Glutamatergic neuron (in vitro differentiated cells): Measurements from ENCODE around the gene EBP. TPM values are rescaled to one million over a fixed set of nuclear protein-coding genes. Genes with fewer than 3 reads are reported as not detected.

ENCODE experiments used
- DNase-seq: peaks from one replicate; pipeline ENCODE4 v3.0.0; 2022
- H3K27ac Mint-ChIP-seq: one replicate; pipeline ENCODE4 v1.8.0; 2020; ENCODE audit warnings: mild to moderate bottlenecking, mixed read lengths, inconsistent platforms; ENCODE audit not compliant: unreplicated experiment
- H3K27me3 Mint-ChIP-seq: one replicate; pipeline ENCODE4 v1.8.0; 2020; ENCODE audit warnings: mild to moderate bottlenecking, moderate library complexity, mixed read lengths, inconsistent platforms; ENCODE audit not compliant: unreplicated experiment
- H3K36me3 Mint-ChIP-seq: one replicate; pipeline ENCODE4 v1.8.0; 2020; ENCODE audit warnings: mild to moderate bottlenecking, mixed read lengths, inconsistent platforms; ENCODE audit not compliant: unreplicated experiment
- H3K4me1 Mint-ChIP-seq: one replicate; pipeline ENCODE4 v1.8.0; 2020; ENCODE audit warnings: mild to moderate bottlenecking, low read depth, mixed read lengths, inconsistent platforms; ENCODE audit not compliant: unreplicated experiment
- H3K4me3 Mint-ChIP-seq: one replicate; pipeline ENCODE4 v1.8.0; 2020; ENCODE audit warnings: mild to moderate bottlenecking, mixed read lengths, inconsistent platforms; ENCODE audit not compliant: unreplicated experiment
- H3K9me3 Mint-ChIP-seq: one replicate; pipeline ENCODE4 v1.8.0; 2020; ENCODE audit warnings: mild to moderate bottlenecking, moderate library complexity, mixed read lengths, inconsistent platforms; ENCODE audit not compliant: unreplicated experiment
- total RNA-seq: library from RNA; stranded (reverse); fragmentation: NEBNext Ultra II Directional; extraction: Animal tissue kit (Norgen Biotek cat#: 25700); gene quantifications from one replicate; pipeline ENCODE4 v1.2.1, GENCODE V29; 2021; ENCODE audit not compliant: unreplicated experiment
- TF ChIP-seq, protein P1 (sequence below): fragments of 200-600 bp; sonication (generic); IDR thresholded peaks from one replicate; pipeline ENCODE4 v1.5.0; 2021; ENCODE audit not compliant: partially characterized antibody, unreplicated experiment

Gene EBP
- total RNA-seq, 1 donor from 2014 or later: 132 TPM

DNA sequence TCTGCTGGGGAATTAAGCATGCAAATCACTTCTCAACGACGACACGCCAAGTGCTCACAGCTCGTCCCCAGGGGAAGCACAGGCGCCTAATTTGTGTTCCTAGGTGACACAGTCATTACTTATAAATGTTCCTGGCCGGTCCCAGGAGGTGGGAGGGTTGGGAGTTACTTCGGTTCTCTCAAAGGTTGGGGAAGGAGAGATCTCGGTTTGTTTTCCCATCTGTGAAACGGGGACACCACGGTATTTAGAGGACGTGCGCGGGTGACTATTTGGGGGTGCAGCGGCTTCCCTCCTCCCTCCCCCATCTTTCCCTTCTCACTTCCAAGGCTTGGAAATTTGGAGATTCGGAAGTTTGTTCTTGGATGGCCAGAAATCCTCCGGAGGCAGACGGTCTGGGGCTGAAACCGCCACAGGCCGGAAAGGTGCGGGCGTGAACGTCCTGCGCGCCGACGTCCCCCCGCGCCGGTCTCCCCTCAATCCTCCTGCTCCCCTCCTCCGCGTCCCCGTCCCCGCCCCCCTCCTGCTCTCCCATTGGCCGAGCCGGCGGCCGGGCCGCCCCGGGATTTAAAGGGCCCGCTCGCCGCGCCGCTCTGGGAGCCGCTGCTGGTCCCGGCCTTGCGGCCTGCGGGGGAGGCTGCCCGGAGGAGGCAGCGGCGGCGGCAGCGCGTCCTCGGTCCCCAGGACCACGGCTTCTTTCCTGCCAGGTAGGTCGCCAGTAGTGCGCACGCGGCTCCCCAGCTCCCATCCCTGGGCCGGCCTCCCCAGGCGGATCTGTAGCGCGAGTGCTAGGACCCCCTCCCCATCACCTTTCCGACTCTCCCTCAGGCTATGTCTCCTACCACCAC, 13.0 kb upstream of the EBP start, which contains the start of gene PORCN:
TSS of gene PORCN (plus strand) at position 593 of the 845 bp plus-strand sequence. CDS start 829 bp downstream, outside the sequence.
- Mint-ChIP-seq H3K9me3 (peaks cover 3% of the 10 kb centered on the region), H3K36me3 (no peaks in the 10 kb centered on the region), H3K4me1 (no peaks in the 10 kb centered on the region), H3K27me3 (peaks cover 5% of the 10 kb centered on the region), H3K4me3 (peak within 1 kb of the TSS; percentile 91), H3K27ac (peak within 1 kb of the TSS; percentile 59)
- DNase-seq: peak; percentile 81
- TF ChIP-seq, protein P1, sequence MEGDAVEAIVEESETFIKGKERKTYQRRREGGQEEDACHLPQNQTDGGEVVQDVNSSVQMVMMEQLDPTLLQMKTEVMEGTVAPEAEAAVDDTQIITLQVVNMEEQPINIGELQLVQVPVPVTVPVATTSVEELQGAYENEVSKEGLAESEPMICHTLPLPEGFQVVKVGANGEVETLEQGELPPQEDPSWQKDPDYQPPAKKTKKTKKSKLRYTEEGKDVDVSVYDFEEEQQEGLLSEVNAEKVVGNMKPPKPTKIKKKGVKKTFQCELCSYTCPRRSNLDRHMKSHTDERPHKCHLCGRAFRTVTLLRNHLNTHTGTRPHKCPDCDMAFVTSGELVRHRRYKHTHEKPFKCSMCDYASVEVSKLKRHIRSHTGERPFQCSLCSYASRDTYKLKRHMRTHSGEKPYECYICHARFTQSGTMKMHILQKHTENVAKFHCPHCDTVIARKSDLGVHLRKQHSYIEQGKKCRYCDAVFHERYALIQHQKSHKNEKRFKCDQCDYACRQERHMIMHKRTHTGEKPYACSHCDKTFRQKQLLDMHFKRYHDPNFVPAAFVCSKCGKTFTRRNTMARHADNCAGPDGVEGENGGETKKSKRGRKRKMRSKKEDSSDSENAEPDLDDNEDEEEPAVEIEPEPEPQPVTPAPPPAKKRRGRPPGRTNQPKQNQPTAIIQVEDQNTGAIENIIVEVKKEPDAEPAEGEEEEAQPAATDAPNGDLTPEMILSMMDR: no peak

DNA sequence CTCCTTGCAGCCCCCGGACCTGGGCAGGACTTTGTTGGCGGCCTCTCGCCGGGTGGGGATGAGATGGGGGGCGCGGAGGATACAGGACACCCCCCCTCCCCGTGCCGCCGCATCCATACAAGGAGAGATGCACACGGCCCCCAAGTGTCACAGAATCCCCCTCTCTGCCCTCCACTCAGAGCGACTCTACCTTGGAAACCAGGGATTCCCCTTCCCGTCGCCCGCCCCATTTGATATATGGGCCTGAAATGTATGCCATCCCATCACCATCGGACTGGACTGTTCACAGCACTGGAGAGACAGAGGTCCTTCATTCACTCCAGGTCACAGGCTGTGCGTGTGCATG, 12.4 kb upstream of the EBP start:
- TF ChIP-seq, protein P1: no peak
- H3K4me1 Mint-ChIP-seq: no peaks in the 10 kb centered on the region
- H3K27ac Mint-ChIP-seq: peak overlapping the region; percentile 59
- DNase-seq: no peak
- peak overlapping the region; percentile 91 for H3K4me3 Mint-ChIP-seq
- H3K9me3 Mint-ChIP-seq: peaks cover 2% of the 10 kb centered on the region
- no peaks in the 10 kb centered on the region for H3K36me3 Mint-ChIP-seq
- peaks cover 4% of the 10 kb centered on the region for H3K27me3 Mint-ChIP-seq

- Mint-ChIP-seq H3K36me3 (no peaks in the 10 kb centered on the region), H3K27ac (peak overlapping the region; percentile 59), H3K4me1 (no peaks in the 10 kb centered on the region), H3K4me3 (peak overlapping the region; percentile 91), H3K9me3 (peaks cover 2% of the 10 kb centered on the region), H3K27me3 (peaks cover 3% of the 10 kb centered on the region)
- DNase-seq: no peak
- TF ChIP-seq, protein P1: no peak
Observed at GRCh38 chrX:48509619-48510018, 12.0 kb upstream of the EBP start.

GRCh38 chrX:48511560-48511959, 10.0 kb upstream of the EBP start:
- H3K27ac Mint-ChIP-seq: no peak overlapping the region
- peaks cover 6% of the 10 kb centered on the region for H3K27me3 Mint-ChIP-seq
- H3K9me3 Mint-ChIP-seq: peaks cover 3% of the 10 kb centered on the region
- no peaks in the 10 kb centered on the region for H3K4me1 Mint-ChIP-seq
- no peak for DNase-seq
- H3K36me3 Mint-ChIP-seq: peaks cover 5% of the 10 kb centered on the region
- TF ChIP-seq, protein P1: no peak
- H3K4me3 Mint-ChIP-seq: no peak overlapping the region

GRCh38 chrX:48512371-48512935, 9.2 kb upstream of the EBP start:
- no peak for DNase-seq
- Mint-ChIP-seq H3K4me1 (no peaks in the 10 kb centered on the region), H3K9me3 (peaks cover 3% of the 10 kb centered on the region), H3K27me3 (peaks cover 6% of the 10 kb centered on the region), H3K4me3 (no peak overlapping the region), H3K27ac (no peak overlapping the region), H3K36me3 (peaks cover 5% of the 10 kb centered on the region)
- TF ChIP-seq, protein P1: no peak
